ENCODE measurements around the gene PLPP6. TPM values are rescaled to one million over a fixed set of nuclear protein-coding genes. Genes with fewer than 3 reads are reported as not detected.

PLPP6 gene
- total RNA-seq, 2 experiments from 2014 or later = 9.6 to 10.3 TPM

- H3K36me3 Mint-ChIP-seq (ENCODE audit: low read depth) = peaks cover 54% of the 10 kb centered on the region
- H3K4me3 Mint-ChIP-seq = no peak overlapping the region
- ChIA-PET CTCF (interaction anchor here (0.5 kb wide), 1 partner anchor 27 kb away, joined by 4 read pairs; no protein-coding TSS in a partner anchor), POLR2A (interaction anchor here (0.9 kb wide), 1 partner anchor 31 kb away, joined by 6 read pairs; the partner anchor contains the start of gene AK3)
- H3K27ac Mint-ChIP-seq = no peak overlapping the region
- peaks cover 4% of the 10 kb centered on the region for H3K9me3 Mint-ChIP-seq
- DNase-seq = no peak
- peaks cover 8% of the 10 kb centered on the region for H3K4me1 Mint-ChIP-seq
- H3K27me3 Mint-ChIP-seq = no peaks in the 10 kb centered on the region
Observed at GRCh38 chr9:4709380-4709779, 47.3 kb downstream of the PLPP6 start.

GRCh38 chr9:4713849-4714248 is 51.8 kb downstream of the PLPP6 start:
- CTCF ChIA-PET = no interaction called here
- POLR2A ChIA-PET = no interaction called here
- peaks cover 69% of the 10 kb centered on the region for H3K36me3 Mint-ChIP-seq (ENCODE audit: low read depth)
- no peak overlapping the region for H3K27ac Mint-ChIP-seq
- no peaks in the 10 kb centered on the region for H3K27me3 Mint-ChIP-seq
- H3K4me3 Mint-ChIP-seq = no peak overlapping the region
- H3K4me1 Mint-ChIP-seq = no peaks in the 10 kb centered on the region
- peaks cover 4% of the 10 kb centered on the region for H3K9me3 Mint-ChIP-seq
- no peak for DNase-seq

GRCh38 chr9:4714266-4715016 is 52.3 kb downstream of the PLPP6 start:
- no peak for DNase-seq
- no peaks in the 10 kb centered on the region for H3K4me1 Mint-ChIP-seq
- POLR2A ChIA-PET = no interaction called here
- no peak overlapping the region for H3K27ac Mint-ChIP-seq
- H3K27me3 Mint-ChIP-seq = no peaks in the 10 kb centered on the region
- peaks cover 68% of the 10 kb centered on the region for H3K36me3 Mint-ChIP-seq (ENCODE audit: low read depth)
- H3K4me3 Mint-ChIP-seq = no peak overlapping the region
- CTCF ChIA-PET = interaction anchor here (0.7 to 1.0 kb wide), 2 partner anchors 12 to 519 kb away, joined by 3 to 6 read pairs; no protein-coding TSS in a partner anchor
- H3K9me3 Mint-ChIP-seq = peaks cover 4% of the 10 kb centered on the region

Other genes starting within 250 kb of the PLPP6 start
- under 1 TPM; 0.05 to 0.23 TPM for gene SLC1A1, start 171.8 kb upstream of the PLPP6 start, total RNA-seq
- gene SPATA6L, start 4.2 kb downstream of the PLPP6 start, total RNA-seq = under 1 TPM; 0.43 to 0.83 TPM
- gene CDC37L1, start 17.3 kb downstream of the PLPP6 start, total RNA-seq = 10 to 100 TPM; 11.9 to 12.0 TPM
- 10 to 100 TPM; 34.0 to 34.6 TPM for gene AK3, start 78.9 kb downstream of the PLPP6 start, total RNA-seq
- gene RCL1, start 130.7 kb downstream of the PLPP6 start, total RNA-seq = 10 to 100 TPM; 11.5 to 12.3 TPM